ENCODE data around the gene KCNJ5. TPM values are rescaled to one million over a fixed set of nuclear protein-coding genes. Genes with fewer than 3 reads are reported as not detected.

Gene KCNJ5
- total and polyA plus RNA-seq, 10 of the 15 experiments (the other 5 are each of a cell fraction or from before 2014, with no cell fraction given) = 0.03 TPM; not detected in 8

GRCh38 chr11:128892866-128893565 is 1.9 kb downstream of the KCNJ5 start:
- no peak overlapping the region for H3K4me2 ChIP-seq (ENCODE audit: control insufficient read depth, insufficient read depth)
- ATAC-seq = no peak

More at GRCh38 chr11:128892866-128893565, 1.9 kb downstream of the KCNJ5 start:
- Histone ChIP-seq H3K36me3 (ENCODE audit: control insufficient read depth in 2 of 2, insufficient read depth in 2 of 2, low read length in 1 of 2) (no peaks in the 10 kb centered on the region), H2AFZ (ENCODE audit: control insufficient read depth, low read depth, low read length) (no peak overlapping the region), H3K27me3 (replicated peaks in 1 of 2; ENCODE audit: control insufficient read depth in 2 of 2, insufficient read depth in 2 of 2, low read length in 1 of 2) (peaks cover 13 to 16% of the 10 kb centered on the region in 2 experiments), H3K27ac (ENCODE audit: control insufficient read depth, insufficient read depth) (no peak overlapping the region), H3K9me3 (replicated peaks; ENCODE audit: control insufficient read depth, insufficient read depth, low read length) (no peaks in the 10 kb centered on the region), H3K9ac (ENCODE audit: control insufficient read depth, insufficient read depth, low read length) (no peak overlapping the region), H4K20me1 (ENCODE audit: control insufficient read depth, insufficient read depth) (no peaks in the 10 kb centered on the region), H3K79me2 (ENCODE audit: control insufficient read depth, insufficient read depth, low read length) (no peaks in the 10 kb centered on the region), H3K4me1 (ENCODE audit: control insufficient read depth, insufficient read depth, low read length) (peaks cover 6% of the 10 kb centered on the region), H3K4me3 (no peak overlapping the region)
- ChIA-PET RAD21 (ENCODE audit: unreplicated experiment) (interaction anchor here (0.8 kb wide), 1 partner anchor 68 kb away, joined by 3 read pairs; no protein-coding TSS in a partner anchor), POLR2A (no interaction called here), CTCF (interaction anchor here (0.7 to 10.8 kb wide), 7 partner anchors 9 to 62 kb away, joined by 3 to 480 read pairs (median 4); no protein-coding TSS in a partner anchor), SMC1A (ENCODE audit: uncharacterized antibody, unreplicated experiment) (interaction anchor here (0.6 to 12.3 kb wide), 5 partner anchors 9 to 240 kb away, joined by 3 to 249 read pairs (median 4); no protein-coding TSS in a partner anchor)
- FAIRE-seq (no peak), DNase-seq (ENCODE audit: low read depth, low spot score) (no peak)
- WGBS (ENCODE audit: insufficient coverage, insufficient replicate concordance, low lambda C conversion rate, missing lambda C conversion rate) = 35% methylated on average over 4 of the region's 4 CpGs
- in situ Hi-C loops (cut with MboI) = no loop called here
- no peak for TF ChIP-seq SIX5 (IDR thresholded peaks at IDR 0.05; ENCODE audit: low read depth, low read length, severe bottlenecking)
- no peak for TF ChIP-seq CHD2 (IDR thresholded peaks at IDR 0.05; ENCODE audit: borderline replicate concordance, low read depth, low read length)
- no peak for TF ChIP-seq MAX (IDR thresholded peaks at IDR 0.05; ENCODE audit: low read depth, low read length)
- no peak for TF ChIP-seq IRF4 (IDR thresholded peaks at IDR 0.05; ENCODE audit: low read depth, low read length)
- no peak for TF ChIP-seq PAX5 (IDR thresholded peaks at IDR 0.05; ENCODE audit: borderline replicate concordance, low read depth, low read length)
- no peak for TF ChIP-seq HSF1 (IDR thresholded peaks at IDR 0.05; ENCODE audit: low read depth, low read length)
- no peak for TF ChIP-seq MEF2A (IDR thresholded peaks at IDR 0.05; ENCODE audit: insufficient read depth, low read depth, low read length)
- no peak for TF ChIP-seq ZBTB4 (CRISPR knock-in tag; IDR thresholded peaks at IDR 0.05)
- no peak for TF ChIP-seq RCOR1 (conservative IDR thresholded peaks at IDR 0.05; ENCODE audit: low read depth, low read length)
- BruUV-seq (replicated peaks) = no TSS peak
- intact Hi-C loops (cut with micrococcal nuclease; ENCODE audit: unreplicated experiment) = no loop called here
